Tibial nerve (tissue), 4 donors: ENCODE results near the gene GPR162. TPM values are rescaled to one million over a fixed set of nuclear protein-coding genes. Genes with fewer than 3 reads are reported as not detected.
"Not testable (repeated sequence)": the region's sequence is repeated elsewhere in the genome, so short reads cannot be mapped to it uniquely, and the experiment has no call there.

Experiments used
- DNase-seq, 2 donors: peaks; one replicate each; pipeline ENCODE4 v3.0.0-alpha.2; 2019; ENCODE audit warnings: low spot score in 2 of 2
- H3K27ac ChIP-seq, 4 donors: fragments of 200-600 bp; sonication (generic) in 3 of 4; one replicate each; pipeline ENCODE4 v1.5.1; 2017 to 2019; ENCODE audit warnings: mild to moderate bottlenecking in 1 of 4
- H3K27me3 ChIP-seq, 2 donors: fragments of 200-600 bp; sonication (generic) in 1 of 2; one replicate each; pipeline versions ENCODE4 v1.5.1 to v1.6.0; 2017 to 2019
- H3K36me3 ChIP-seq, 3 donors: fragments of 200-600 bp; sonication (generic); one replicate each; pipeline ENCODE4 v1.5.1; 2018 to 2019
- H3K4me1 ChIP-seq, 4 donors: fragments of 200-600 bp; sonication (generic) in 3 of 4; one replicate each; pipeline ENCODE4 v1.5.1; 2017 to 2019
- H3K4me3 ChIP-seq, 4 donors: fragments of 200-600 bp; sonication (generic) in 3 of 4; one replicate each; pipeline ENCODE4 v1.5.1; 2017 to 2019; ENCODE audit warnings: mild to moderate bottlenecking in 1 of 4, moderate library complexity in 1 of 4
- H3K9me3 ChIP-seq, 4 donors: fragments of 200-600 bp; sonication (generic) in 3 of 4; one replicate each; pipeline ENCODE4 v1.5.1; 2017 to 2019
- CTCF ChIP-seq, 5 experiments: fragments of 200-600 bp in 3 of 5; fragments of 450-650 bp in 2 of 5; sonication (generic) in 3 of 5; IDR thresholded peaks; one replicate each; pipeline ENCODE4 v1.5.1; 2016 to 2019; ENCODE audit warnings: antibody characterized with exemption in 5 of 5, mild to moderate bottlenecking in 3 of 5, moderate library complexity in 2 of 5
- EP300 ChIP-seq, 2 donors: sonication (generic); formaldehyde crosslinking; IDR thresholded peaks; one replicate each; pipeline ENCODE4 v1.6.1; 2017; ENCODE audit warnings: antibody characterized with exemption in 2 of 2, mild to moderate bottlenecking in 1 of 2
- POLR2A ChIP-seq, 2 donors: fragments of 450-650 bp; IDR thresholded peaks; one replicate each; pipeline ENCODE4 v1.6.1; 2017; ENCODE audit warnings: antibody characterized with exemption in 2 of 2, mild to moderate bottlenecking in 2 of 2, moderate library complexity in 2 of 2
- WGBS, 2 donors: methylation state at CpG; one replicate each; pipeline ENCODE4 v1.1.5; 2018; 5-methylcytosine and 5-hydroxymethylcytosine counted together
- total RNA-seq, 4 donors: library from RNA; depleted of rRNA; stranded (reverse); fragments of >200 nt; gene quantifications; one replicate each; pipeline ENCODE4 v1.1.0, GENCODE V29; 2016

The GPR162 gene
- total RNA-seq, 4 donors from 2014 or later = 1.3 to 5.4 (median 2.2) TPM

- no peaks in the 10 kb centered on the region for H3K9me3 ChIP-seq
- H3K4me1 ChIP-seq = peaks cover 0 to 60% (median 32%) of the 10 kb centered on the region in 4 donors
- peak overlapping the region in 1 of 4 donors; percentile 76 for H3K4me3 ChIP-seq
- TF ChIP-seq POLR2A (IDR thresholded peaks at IDR 0.05) = no peak
- TF ChIP-seq CTCF (IDR thresholded peaks at IDR 0.05) = peak; percentile 84 to 95 (median 88)
- no peak for TF ChIP-seq EP300 (IDR thresholded peaks at IDR 0.05)
- peak overlapping the region in 3 of 4 donors; percentile 94 to 98 (median 97) for H3K27ac ChIP-seq
- WGBS, 2 donors = 29 to 34% methylated on average over 12 of the region's 12 CpGs
- peaks cover 0 to 41% (median 0%) of the 10 kb centered on the region in 3 donors for H3K36me3 ChIP-seq
- no peaks in the 10 kb centered on the region for H3K27me3 ChIP-seq
- peak; percentile 69 to 88 for DNase-seq
Measured at GRCh38 chr12:6869049-6870021, 47.7 kb downstream of the GPR162 start.

GRCh38 chr12:6870304-6870703 lies 48.7 kb downstream of the GPR162 start:
- H3K27me3 ChIP-seq, H3K4me3 ChIP-seq, DNase-seq, H3K9me3 ChIP-seq: not testable (repeated sequence)
- WGBS, 2 donors = 71 to 73% methylated on average over 4 of the region's 4 CpGs
- Histone ChIP-seq H3K36me3 (peaks cover 0 to 31% (median 0%) of the 10 kb centered on the region in 3 donors), H3K27ac (peak overlapping the region in 1 of 4 donors; percentile 94), H3K4me1 (peaks cover 0 to 65% (median 32%) of the 10 kb centered on the region in 4 donors)

- Histone ChIP-seq H3K27me3 (no peaks in the 10 kb centered on the region), H3K27ac (peak overlapping the region in 2 of 4 donors; percentile 90 to 92), H3K4me3 (peak overlapping the region in 1 of 4 donors; percentile 89), H3K9me3 (no peaks in the 10 kb centered on the region), H3K4me1 (peaks cover 0 to 64% (median 32%) of the 10 kb centered on the region in 4 donors), H3K36me3 (peaks cover 0 to 21% (median 0%) of the 10 kb centered on the region in 3 donors)
- WGBS, 2 donors = 82 to 84% methylated on average over 12 of the region's 12 CpGs
- no peak for DNase-seq
- TF ChIP-seq EP300 (IDR thresholded peaks at IDR 0.05) (no peak), POLR2A (IDR thresholded peaks at IDR 0.05) (no peak), CTCF (IDR thresholded peaks at IDR 0.05) (no peak)
Measured at GRCh38 chr12:6871052-6871957, 49.7 kb downstream of the GPR162 start.

- TF ChIP-seq EP300 (IDR thresholded peaks at IDR 0.05) (peak in 1 of 2 donors; percentile 44), POLR2A (IDR thresholded peaks at IDR 0.05) (no peak), CTCF (IDR thresholded peaks at IDR 0.05) (peak; percentile 92 to 97 (median 94))
- Histone ChIP-seq H3K27ac (peak overlapping the region; percentile 69 to 93 (median 91)), H3K36me3 (peaks cover 0 to 20% (median 0%) of the 10 kb centered on the region in 3 donors), H3K9me3 (no peaks in the 10 kb centered on the region), H3K4me3 (peak overlapping the region; percentile 65 to 94 (median 82)), H3K27me3 (no peaks in the 10 kb centered on the region), H3K4me1 (peaks cover 0 to 56% (median 32%) of the 10 kb centered on the region in 4 donors)
- DNase-seq = peak; percentile 76 to 84
- 1 to 4% methylated on average over 15 to 34 of the region's 40 CpGs for WGBS, 2 donors
Measured at GRCh38 chr12:6872073-6873048, 50.7 kb downstream of the GPR162 start.
